NK-92 (cell line): ENCODE results near the gene TMEM178B.
"Not testable (repeated sequence)": the region's sequence is repeated elsewhere in the genome, so short reads cannot be mapped to it uniquely, and the experiment has no call there.

ENCODE experiments used
- DNase-seq: peaks from one replicate; lab custom pipeline; 2025; ENCODE audit not compliant: unreplicated experiment; lab: John Stamatoyannopoulos, UW

The TMEM178B gene

DNA sequence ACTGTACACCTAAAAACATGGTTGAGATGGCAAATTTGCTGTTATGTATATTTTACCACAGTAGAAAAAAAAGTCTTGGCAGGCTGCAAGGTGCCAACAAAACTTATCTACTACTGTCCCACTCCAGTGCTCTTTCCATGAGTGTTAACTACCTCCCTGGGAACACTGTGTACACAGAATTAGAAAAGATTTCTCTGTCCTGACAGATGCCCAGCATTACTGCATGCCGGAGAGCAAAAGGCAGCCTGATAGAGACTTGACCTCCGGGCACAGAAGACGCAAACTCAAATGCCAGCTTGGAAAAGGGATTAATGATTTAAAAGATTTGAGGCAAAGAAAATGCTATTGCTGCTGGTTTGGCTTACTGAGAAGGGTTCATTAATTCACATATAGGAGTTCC is 228.8 kb downstream of the TMEM178B start:
- DNase-seq = no peak

DNA sequence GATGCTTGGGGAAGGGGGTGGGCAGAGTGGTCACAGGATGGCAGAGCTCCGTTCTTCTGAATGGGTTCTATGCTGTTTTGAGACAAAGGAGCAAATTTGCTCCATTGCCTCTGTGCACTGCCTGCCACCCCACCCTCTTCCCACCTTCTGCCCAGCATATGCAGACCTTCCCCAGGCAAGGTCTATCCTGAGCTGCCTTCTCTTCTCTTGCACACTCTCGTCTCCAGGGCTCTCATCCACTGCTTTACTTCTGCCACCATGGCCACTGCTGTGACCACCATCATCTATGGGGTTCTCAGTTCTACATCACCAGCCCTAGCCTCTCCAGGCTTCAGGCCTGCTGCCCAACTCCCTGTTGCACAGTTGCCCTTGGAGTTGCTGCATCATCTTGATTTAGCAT is 230.4 kb downstream of the TMEM178B start:
- no peak for DNase-seq

DNA sequence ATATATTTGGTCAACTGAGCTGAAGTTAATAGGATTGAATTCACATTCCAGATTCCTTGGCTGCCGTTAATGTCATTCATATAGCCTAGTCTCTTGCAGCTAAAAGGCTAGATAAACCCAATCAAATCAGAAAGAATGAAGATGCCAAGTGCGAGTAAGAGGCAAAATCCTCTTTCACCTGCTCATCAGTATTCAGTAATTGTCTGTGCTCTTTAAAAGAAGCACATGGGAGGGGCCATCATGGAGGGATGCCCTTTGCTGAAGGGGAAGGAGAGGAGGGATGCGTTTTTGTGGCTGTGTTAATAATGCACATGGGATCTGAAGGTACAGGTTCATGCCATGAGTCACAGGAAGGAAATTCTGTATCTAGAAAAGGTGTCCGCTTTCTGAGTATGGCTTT is 232.2 kb downstream of the TMEM178B start:
- no peak for DNase-seq

DNA sequence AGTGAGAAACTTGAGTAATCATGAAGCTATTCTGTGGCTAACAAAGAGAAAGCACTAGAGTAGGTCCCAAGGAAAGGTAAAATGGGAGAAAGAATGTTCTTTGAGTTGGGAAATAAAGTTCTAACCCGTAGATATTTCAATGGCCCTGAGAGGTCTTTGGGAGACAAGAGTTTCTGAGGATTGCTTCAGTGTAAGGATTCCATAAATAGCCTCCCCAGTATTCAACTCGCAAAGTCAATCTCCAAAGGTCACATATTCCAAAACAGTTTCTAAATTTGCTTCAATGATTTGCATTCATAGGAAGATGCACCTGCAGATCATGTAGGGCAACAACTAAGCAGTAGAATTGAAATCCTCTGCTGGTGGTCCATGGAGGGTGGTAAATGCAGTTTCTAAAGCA is 238.5 kb downstream of the TMEM178B start:
- no peak for DNase-seq

DNA sequence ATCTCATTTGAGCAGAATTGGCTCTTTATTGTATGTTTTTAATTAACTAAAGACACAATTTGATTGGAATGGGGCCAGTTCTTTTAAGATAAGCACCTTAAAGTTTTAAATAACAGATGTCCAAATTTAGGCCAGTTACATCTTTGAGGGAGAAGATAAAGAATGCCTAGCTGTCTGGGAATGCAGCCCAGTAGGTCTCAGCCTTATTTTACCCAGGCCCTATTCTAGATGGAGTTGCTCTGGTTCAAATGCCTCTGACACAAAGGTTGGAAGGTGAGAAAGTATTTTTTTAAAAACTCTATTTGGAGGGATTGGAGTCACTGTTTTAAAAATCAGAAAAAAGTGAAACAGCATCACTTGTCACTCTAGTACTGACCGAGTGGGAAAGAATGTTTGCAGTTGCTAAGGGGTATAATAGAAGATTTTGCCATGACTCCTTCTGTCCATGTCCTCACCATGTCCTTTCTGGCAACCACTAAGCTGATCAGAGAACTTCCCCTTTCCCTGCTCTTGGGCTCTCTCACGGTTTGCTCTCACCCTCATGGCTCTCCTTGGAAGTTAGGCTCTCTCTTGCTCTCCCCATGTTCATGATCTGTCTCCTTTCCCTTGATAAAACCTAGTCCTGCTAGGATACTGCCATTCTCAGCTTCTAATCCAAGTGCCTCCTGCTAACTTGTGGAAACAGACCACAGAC is 239.1 kb downstream of the TMEM178B start:
- no peak for DNase-seq

DNA sequence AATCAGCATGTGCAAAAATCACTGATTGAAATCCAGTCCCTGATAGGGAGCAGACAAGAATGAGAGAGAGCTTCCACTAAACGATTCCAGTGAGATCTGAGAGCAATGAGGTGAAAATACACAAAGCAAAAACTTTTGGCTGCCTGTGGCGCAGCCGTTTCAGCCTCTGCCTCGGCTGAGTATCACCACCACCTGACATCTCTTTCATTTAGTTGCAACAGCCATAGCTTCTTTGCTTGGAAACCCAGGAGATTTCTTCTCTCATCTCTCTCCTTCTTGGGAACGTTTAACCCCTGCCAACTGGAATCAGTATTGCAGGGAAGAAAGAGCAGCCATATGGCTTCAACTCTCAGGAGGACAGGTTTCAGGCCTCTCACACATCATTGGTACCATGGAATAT is 240.0 kb downstream of the TMEM178B start:
- DNase-seq = no peak

DNA sequence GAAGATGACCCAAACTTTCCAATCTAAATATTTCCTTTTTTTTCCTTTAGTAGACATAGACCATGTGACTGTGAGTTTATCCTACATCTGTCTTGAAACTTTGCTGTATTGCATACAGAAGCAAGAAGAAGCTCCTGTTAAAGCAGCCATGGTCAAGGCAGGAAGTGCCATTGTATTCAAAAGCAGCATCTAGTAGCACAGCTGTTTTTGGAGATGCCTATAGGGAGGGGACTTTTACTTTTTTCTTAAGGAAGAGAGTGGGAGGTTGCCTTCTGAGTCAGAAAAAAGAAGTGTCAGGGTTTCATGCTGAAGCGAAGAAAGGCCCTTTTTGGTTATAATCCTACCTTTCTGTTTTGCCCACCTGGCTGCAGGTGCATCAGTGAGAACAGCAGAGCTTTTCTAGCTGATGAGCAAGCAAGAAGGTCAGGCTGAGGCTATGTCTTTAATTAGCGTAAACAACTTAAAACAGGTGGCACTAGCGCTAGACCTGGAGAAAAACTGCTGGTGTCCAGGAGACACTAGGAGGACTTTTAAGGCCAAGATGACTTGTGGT is 243.2 kb downstream of the TMEM178B start:
- DNase-seq = no peak

DNA sequence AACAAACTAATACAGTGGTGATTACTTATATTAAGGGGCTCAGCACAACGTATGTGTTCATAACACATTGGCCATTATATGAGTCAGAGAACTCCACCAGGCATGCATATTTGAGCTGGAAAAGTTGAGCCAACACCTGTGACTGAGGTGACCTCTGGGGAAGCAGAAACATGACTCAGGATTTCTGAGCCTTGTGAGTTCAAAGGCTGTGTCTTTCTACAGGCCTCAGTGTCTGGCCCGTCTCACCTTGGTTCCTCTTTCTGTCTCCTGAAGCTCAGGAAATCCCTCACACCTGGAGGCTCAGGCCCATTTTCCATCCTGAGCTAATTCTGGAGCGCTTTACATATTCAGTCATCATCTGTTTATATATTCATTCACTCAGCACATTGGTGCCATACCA is 246.4 kb downstream of the TMEM178B start:
- no peak for DNase-seq

DNA sequence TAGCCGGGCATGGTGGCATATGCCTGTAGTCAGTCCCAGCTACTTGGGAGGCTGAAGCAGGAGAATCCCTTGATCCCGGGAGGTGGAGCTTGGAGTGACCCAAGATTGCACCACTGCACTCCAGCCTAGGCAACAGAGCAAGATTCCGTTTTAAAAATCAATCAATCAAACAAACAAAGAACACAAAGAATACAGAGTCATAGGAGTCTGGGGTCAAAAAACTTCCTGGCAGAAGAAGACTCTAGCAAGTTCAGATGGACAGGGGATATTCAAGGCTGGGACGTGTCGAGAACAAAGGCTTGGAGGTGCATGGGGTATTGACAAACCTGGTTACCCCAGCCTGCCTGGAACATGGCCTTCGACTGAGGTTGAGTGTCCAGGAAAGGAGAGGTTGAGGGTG is 248.5 kb downstream of the TMEM178B start:
- DNase-seq = no peak

DNA sequence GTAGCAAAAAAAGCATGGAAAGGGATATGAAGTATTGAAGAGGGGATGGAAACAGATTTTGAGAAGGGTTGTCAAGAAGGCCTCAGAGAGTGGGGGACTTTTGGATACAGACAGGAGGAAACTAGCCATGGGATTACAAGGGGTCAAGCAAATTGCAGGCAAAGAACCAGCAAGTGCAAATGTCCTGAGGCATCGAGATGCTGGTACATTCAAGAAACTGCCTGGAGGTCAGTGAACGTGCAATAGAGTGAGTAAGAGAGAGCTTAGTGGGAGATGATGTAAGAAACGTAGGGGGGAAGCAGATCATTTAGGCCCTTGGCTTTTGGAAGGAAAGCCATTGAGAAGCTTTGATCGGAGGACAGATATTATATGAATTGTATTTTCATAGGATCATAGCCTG is 250.0 kb downstream of the TMEM178B start:
- no peak for DNase-seq

DNA sequence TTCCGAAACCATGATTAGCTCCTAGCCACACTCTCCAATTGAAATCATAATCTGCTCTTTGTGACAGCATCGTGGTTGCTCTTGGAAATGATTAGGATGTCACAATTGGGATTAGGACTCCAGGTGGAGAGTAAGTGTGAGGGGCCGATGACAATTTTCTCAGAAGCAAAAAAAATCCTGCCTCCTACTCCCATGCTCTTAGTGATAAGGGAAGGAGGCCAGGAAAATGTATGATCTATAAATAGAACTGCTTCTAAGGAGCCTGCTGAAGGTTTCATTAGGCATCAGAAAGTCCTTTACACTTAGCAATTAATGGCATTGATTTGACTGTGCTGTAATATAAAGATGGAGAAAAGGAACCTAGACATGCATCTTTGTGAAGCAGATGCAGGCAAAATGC is 251.0 kb downstream of the TMEM178B start:
- no peak for DNase-seq

DNA sequence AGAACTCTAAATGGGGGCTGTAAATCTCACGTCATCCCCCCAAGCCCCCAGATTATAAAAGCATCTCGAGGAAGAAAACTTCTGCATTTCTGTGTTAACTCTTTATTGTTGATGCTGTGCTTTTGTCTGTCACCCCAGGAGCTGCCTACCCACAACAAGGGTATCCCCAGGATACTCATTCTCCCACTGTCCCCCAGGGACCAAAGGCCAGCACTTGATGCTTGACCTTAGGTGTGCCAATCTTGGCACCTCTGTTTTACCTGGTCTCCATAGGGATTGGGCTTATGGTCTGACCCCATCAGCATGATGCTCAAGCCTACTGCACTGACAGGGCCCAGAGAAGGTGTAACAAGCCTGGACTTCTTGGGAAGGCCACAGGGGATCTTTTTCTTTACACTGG is 251.4 kb downstream of the TMEM178B start:
- DNase-seq = no peak

DNA sequence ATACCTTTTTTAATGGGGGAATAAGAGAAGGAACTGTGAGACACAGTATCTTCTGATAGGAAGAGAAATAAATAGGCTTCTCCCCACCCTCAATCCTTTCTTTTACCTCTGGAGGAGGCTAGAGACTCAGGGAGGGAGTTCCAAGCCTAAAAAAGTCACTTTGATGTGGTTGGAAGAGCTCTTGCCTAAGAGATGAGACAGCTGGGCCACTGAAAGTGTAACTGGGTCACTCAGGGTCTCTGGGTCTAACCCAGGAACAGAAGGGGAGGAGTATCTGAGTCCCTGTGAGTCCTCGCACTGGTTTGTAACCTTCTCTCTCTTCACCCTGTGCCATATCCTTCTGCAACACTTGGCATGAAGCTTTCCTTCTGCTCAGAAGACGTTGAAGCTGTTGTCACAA is 254.4 kb downstream of the TMEM178B start:
- no peak for DNase-seq

DNA sequence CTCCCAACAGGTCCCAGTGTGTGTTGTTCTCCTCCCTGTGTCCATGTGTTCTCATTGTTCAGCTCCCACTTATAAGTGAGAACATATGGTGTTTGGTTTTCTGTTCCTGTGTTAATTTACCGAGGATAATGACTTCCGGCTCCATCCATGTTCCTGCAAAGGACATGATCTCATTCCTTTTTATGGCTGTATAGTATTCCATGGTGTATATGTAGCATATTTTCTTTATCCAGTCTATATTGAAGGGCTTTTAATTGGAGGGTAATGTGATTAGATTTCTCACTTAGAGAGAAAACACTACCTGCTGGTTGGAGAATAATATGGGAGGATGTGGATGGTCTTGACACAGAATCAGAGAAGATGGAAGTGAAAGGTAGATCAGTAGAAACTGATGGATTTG is 256.4 kb downstream of the TMEM178B start:
- DNase-seq = not testable (repeated sequence)

DNA sequence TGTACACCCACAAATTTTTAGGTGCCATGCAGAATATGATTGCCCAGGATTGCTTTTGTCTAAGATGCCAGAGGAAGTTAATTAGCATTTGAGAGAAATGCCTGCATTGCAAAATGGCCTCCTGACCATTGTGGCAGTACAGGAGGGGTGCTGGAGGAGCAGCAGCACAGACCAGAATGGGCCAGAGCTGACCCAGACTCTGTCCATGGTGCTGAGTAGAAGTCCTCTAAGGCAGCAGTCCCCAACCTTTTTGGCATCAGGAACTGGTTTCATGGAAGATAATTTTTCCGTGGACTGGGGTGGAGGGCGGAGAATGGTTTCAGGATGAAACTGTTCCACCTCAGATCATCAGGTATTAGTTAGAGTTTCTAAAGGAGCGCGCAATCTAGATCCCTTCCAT is 259.6 kb downstream of the TMEM178B start:
- no peak for DNase-seq

DNA sequence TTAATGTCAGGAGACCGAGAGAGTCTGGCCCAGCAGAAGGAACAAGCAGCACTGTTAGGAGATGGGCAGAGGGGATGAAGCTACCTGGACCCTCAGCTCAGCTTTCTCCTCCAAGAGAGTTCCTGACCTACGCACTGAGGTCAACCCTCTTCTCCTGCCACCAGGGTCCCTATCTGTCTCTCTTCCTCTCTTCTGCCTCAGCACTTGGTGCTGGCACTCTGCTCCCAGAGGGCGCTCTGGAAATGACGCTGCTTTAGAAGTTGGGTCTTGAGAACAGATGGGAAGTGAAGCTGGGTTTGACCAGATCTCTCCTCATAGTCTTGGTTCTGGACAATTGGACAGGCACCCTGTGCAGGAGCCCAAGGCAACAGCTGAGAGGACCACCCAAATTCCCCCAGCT is 261.3 kb downstream of the TMEM178B start:
- no peak for DNase-seq

DNA sequence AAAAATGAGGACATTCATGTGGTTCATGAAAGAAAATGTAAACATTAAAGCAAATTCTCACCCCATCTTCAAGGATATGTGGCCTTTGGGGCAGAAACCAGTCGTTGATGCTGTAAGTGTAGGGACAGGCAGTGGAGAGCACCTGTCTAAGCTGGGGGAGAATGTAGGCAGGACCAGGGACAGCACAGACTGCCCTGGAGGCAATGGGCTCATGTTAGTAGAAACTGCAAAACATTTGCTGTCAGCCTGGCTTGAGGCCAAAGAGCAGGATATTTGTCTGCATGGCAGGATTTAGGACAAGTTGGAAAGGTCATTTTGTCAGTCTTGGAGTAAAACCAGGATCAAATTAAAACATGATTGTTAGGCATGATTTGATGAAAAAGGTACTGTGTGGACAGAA is 265.7 kb downstream of the TMEM178B start:
- no peak for DNase-seq

DNA sequence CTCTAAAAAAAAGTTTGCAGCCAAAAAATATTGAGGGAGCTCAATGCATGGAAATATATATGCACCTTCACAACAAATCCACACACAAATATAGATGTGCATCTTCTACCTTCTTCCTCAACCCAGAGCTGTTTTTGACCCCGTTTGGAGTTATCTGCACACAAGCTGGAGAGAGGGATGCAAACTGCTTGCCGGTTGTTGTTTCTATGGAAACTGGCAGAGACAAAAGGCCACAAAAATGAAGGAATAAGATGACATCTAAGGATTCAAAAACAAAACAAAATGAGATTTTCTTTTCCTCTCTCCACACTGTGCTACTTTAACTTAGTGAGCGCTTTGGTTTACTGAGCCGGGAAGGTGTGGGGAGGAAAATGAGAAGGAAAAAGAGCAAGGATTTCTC is 267.1 kb downstream of the TMEM178B start:
- no peak for DNase-seq

DNA sequence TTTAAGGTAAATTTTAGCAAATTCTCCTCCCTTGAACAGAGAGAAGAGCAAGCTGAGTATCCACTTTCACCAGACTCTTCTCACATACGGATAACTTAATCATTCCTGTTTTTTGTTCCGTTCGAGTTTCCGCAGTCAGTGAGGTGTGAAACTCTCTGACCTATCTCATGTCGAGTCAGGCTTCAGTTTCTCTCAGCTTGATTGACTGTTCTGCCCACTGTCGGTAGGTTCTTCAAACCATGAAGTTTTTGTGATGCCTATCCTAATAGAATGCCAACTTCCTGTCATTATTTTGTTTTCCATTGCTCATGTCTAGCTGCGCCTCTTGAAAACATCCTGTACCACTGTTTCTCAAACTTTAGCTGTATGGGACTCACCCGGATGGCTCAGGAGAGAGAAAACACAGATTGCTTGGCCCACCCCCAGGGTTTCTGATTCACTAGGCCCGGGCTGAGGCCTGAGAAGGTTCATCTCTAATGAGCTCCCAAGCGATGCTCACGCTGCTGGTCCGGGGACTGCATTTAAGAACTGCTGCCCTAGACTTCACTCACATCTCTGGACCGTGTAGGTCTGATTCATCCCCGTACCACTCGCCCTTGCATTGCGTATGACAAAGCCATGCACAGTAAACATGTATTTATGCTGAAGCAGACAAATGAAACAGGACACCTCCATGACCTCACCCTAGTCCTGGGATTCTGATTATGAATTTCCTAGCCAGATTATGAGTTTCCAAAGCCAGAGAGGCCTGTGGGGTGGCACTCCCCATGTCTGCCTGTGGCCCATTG is 269.0 kb downstream of the TMEM178B start:
- no peak for DNase-seq

DNA sequence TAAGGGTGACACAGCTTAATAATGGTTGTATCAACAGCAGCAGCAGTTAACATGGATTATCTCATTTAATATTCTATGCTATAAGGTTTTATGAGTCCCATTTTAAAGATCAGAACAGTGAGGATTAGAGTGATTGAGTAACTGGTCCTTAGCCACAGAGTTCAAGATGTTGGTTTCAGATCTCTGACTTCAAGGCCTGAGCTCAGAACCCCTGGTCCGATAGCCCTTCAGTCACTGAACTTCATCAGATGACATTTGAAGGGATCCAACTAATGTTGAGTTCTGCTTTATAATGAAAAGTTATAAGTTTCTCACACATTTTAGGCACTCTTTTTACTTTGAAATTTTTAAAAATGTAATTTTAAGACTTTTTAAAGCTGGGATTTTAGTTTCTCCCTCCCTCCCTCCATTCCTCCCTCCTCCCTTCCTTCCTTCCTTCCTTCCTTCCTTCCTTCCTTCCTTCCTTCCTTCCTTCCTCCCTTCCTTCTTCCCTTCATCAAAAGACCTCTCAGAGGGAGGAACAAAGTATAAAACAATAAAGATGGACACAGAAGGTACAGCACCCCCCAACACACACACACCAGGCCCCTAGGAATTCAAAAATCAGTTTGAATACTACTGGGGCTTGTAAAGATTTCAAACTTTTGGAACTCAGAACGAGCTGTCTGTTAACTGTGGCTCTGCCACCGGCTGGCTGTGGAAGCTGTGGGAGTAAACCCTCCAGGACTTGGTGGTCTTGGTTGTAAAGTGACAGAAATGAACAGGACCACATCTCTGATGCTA is 270.5 kb downstream of the TMEM178B start:
- DNase-seq = no peak

DNA sequence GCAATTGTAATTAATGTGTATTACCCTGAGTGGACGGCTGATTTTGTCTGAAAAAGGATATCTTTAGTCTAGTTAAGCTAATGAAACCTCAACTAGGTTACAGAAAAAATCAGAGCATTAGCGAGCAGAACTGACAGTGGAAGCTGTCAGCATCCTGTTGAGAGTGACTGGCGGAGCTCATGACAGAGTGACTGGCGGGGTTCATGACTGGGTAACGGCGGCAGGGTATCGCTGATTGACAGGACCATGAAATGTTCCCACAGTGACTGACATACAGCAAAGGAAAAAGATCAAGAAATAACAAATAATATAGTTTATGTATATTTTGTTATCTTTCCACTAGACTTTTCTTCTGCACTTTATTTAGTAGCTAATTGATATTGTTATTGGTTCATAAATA is 274.9 kb downstream of the TMEM178B start:
- DNase-seq = no peak

DNA sequence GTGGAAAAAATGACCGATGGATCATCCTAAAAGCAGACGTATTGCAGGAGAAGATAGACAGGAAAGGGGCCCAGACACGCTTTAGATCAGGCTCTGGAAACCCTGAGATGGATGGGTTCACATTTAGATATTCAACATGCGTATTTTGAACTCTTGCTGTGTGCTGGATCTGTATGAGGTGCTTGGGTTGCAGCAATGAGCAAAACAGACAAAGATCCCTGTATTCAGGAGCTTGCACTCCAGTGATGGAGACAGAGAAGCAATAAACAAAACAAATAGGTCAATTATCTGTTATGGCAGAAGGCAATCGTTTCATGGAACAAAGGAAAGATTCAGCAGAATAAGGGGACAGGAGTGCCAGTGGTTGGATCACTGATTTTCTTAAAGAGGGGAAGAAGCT is 275.5 kb downstream of the TMEM178B start:
- DNase-seq = no peak
